H9 (cell line): Measurements from ENCODE around the gene DHX38. TPM values are rescaled to one million over a fixed set of nuclear protein-coding genes. Genes with fewer than 3 reads are reported as not detected.

Experiments used
- DNase-seq: peaks from one replicate; pipeline ENCODE4 v3.0.0-alpha.2; 2017
- H2AFZ ChIP-seq: one replicate; pipeline ENCODE4 v1.6.1; 2013; ENCODE audit warnings: mild to moderate bottlenecking, low read length, control low read depth, moderate library complexity
- H2AK5ac ChIP-seq: 2 replicates; pipeline ENCODE4 v1.6.1; 2013; ENCODE audit warnings: low read length, control low read depth, mixed read lengths; ENCODE audit not compliant: insufficient read length
- H2BK120ac ChIP-seq: one replicate; pipeline ENCODE4 v1.6.1; 2013; ENCODE audit warnings: low read depth, mild to moderate bottlenecking, low read length, control low read depth, inconsistent platforms; ENCODE audit not compliant: poor library complexity, severe bottlenecking
- H2BK12ac ChIP-seq: 2 replicates; pipeline ENCODE4 v1.6.1; 2013; ENCODE audit warnings: low read length, control low read depth, mixed read lengths, low read depth; ENCODE audit not compliant: insufficient read length
- H2BK15ac ChIP-seq: 2 replicates; pipeline ENCODE4 v1.6.1; 2013; ENCODE audit warnings: low read depth, low read length, control low read depth
- H2BK20ac ChIP-seq: one replicate; pipeline ENCODE4 v1.6.1; 2013; ENCODE audit warnings: low read depth, mild to moderate bottlenecking, low read length, control low read depth, inconsistent platforms; ENCODE audit not compliant: poor library complexity, severe bottlenecking
- H2BK5ac ChIP-seq: 2 replicates; pipeline ENCODE4 v1.6.1; 2013; ENCODE audit warnings: low read length, control low read depth, mixed read lengths; ENCODE audit not compliant: insufficient read length
- H3K14ac ChIP-seq: 2 replicates; pipeline ENCODE4 v1.6.1; 2013; ENCODE audit warnings: low read length, control low read depth; ENCODE audit not compliant: insufficient read depth
- H3K18ac ChIP-seq: 2 replicates; pipeline ENCODE4 v1.6.1; 2013; ENCODE audit warnings: low read depth, mild to moderate bottlenecking, mixed read lengths, low read length, control low read depth; ENCODE audit not compliant: insufficient read length
- H3K23ac ChIP-seq: 2 replicates; pipeline ENCODE4 v1.6.1; 2013; ENCODE audit warnings: low read length, control low read depth, mixed read lengths, low read depth; ENCODE audit not compliant: insufficient read length
- H3K23me2 ChIP-seq: 2 replicates; pipeline ENCODE4 v1.6.1; 2013; ENCODE audit warnings: low read depth, mild to moderate bottlenecking, mixed read lengths, low read length, control low read depth; ENCODE audit not compliant: insufficient read length, poor library complexity, severe bottlenecking
- H3K27ac ChIP-seq: 2 replicates; pipeline ENCODE4 v1.5.1; 2013; ENCODE audit warnings: low read length, control low read depth, mixed read lengths, low read depth; ENCODE audit not compliant: insufficient read length
- H3K27me3 ChIP-seq: 2 replicates; pipeline ENCODE4 v1.6.1; 2013; ENCODE audit warnings: low read length, control low read depth, inconsistent platforms; ENCODE audit not compliant: insufficient read depth
- H3K4ac ChIP-seq: 2 replicates; pipeline ENCODE4 v1.6.1; 2013; ENCODE audit warnings: low read depth, mild to moderate bottlenecking, control low read depth, inconsistent platforms, low read length, moderate library complexity
- H3K4me1 ChIP-seq: 2 replicates; pipeline ENCODE4 v1.6.1; 2013; ENCODE audit warnings: low read length, control low read depth, inconsistent platforms; ENCODE audit not compliant: insufficient read depth
- H3K4me2 ChIP-seq: 2 replicates; pipeline ENCODE4 v1.6.1; 2013; ENCODE audit warnings: low read length, control low read depth, mixed read lengths; ENCODE audit not compliant: insufficient read length, insufficient read depth
- H3K56ac ChIP-seq: 2 replicates; pipeline ENCODE4 v1.6.1; 2013; ENCODE audit warnings: low read depth, mild to moderate bottlenecking, mixed read lengths, low read length, control low read depth; ENCODE audit not compliant: insufficient read length
- H3K79me1 ChIP-seq: 2 replicates; pipeline ENCODE4 v1.6.1; 2013; ENCODE audit warnings: low read depth, mild to moderate bottlenecking, moderate library complexity, low read length, control low read depth, inconsistent platforms; ENCODE audit not compliant: insufficient read depth, poor library complexity, severe bottlenecking
- H3K79me2 ChIP-seq: 2 replicates; pipeline ENCODE4 v1.6.1; 2013; ENCODE audit warnings: low read length, control low read depth, inconsistent platforms; ENCODE audit not compliant: insufficient read depth
- H3K9ac ChIP-seq: 2 replicates; pipeline ENCODE4 v1.6.1; 2013; ENCODE audit warnings: low read length, control low read depth, mixed read lengths; ENCODE audit not compliant: insufficient read length; ENCODE audit errors: extremely low read depth
- H3K9me3 ChIP-seq: one replicate; pipeline ENCODE4 v1.6.1; 2013; ENCODE audit warnings: low read depth, low read length, inconsistent platforms; ENCODE audit not compliant: control insufficient read depth
- H3T11ph ChIP-seq: one replicate; pipeline ENCODE4 v1.6.1; 2013; ENCODE audit warnings: mild to moderate bottlenecking, low read length, control low read depth, inconsistent platforms
- H4K20me1 ChIP-seq: one replicate; pipeline ENCODE4 v1.6.1; 2013; ENCODE audit not compliant: control insufficient read depth, insufficient read length, insufficient read depth
- H4K5ac ChIP-seq: 2 replicates; pipeline ENCODE4 v1.6.1; 2013; ENCODE audit warnings: low read depth, mild to moderate bottlenecking, mixed read lengths, low read length, control low read depth; ENCODE audit not compliant: insufficient read length
- H4K8ac ChIP-seq: replicated peaks from 2 replicates; pipeline ENCODE4 v1.6.1; 2013; ENCODE audit warnings: low read length, control low read depth, mixed read lengths, low read depth; ENCODE audit not compliant: insufficient read length
- H4K91ac ChIP-seq: 2 replicates; pipeline ENCODE4 v1.6.1; 2013; ENCODE audit warnings: low read depth, mild to moderate bottlenecking, moderate library complexity, mixed read lengths, low read length, control low read depth; ENCODE audit not compliant: insufficient read length
- H3K27ac Mint-ChIP-seq, 3 experiments: 2 replicates in 2 of 3; 3 replicates in 1 of 3; pipeline ENCODE4 v1.8.0; 2020 to 2021; ENCODE audit warnings: mixed read lengths in 3 of 3, mild to moderate bottlenecking in 1 of 3, moderate library complexity in 1 of 3
- H3K27me3 Mint-ChIP-seq: 2 replicates; pipeline ENCODE4 v1.8.0; 2021; ENCODE audit warnings: low read depth, mild to moderate bottlenecking, moderate library complexity, mixed read lengths
- H3K36me3 Mint-ChIP-seq, 3 experiments: 2 replicates in 2 of 3; 3 replicates in 1 of 3; pipeline ENCODE4 v1.8.0; 2020 to 2021; ENCODE audit warnings: low read depth in 3 of 3, mixed read lengths in 3 of 3; ENCODE audit not compliant: insufficient read depth in 1 of 3
- H3K4me1 Mint-ChIP-seq, 2 experiments: 2 replicates each; pipeline ENCODE4 v1.8.0; 2020; ENCODE audit warnings: mixed read lengths in 2 of 2
- H3K4me3 Mint-ChIP-seq, 2 experiments: 2 replicates in 1 of 2; 3 replicates in 1 of 2; pipeline ENCODE4 v1.8.0; 2020 to 2021; ENCODE audit warnings: mild to moderate bottlenecking in 2 of 2, mixed read lengths in 2 of 2, moderate library complexity in 1 of 2
- H3K9me3 Mint-ChIP-seq, 2 experiments: 2 replicates in 1 of 2; 3 replicates in 1 of 2; pipeline ENCODE4 v1.8.0; 2020; ENCODE audit warnings: mild to moderate bottlenecking in 2 of 2, mixed read lengths in 2 of 2, moderate library complexity in 1 of 2
- WGBS: extraction: QIAGEN DNeasy Blood & Tissue Kit; methylation state at CpG from one replicate; pipeline ENCODE4 v1.1.7; 2013; ENCODE audit warnings: missing lambda C conversion rate, low lambda C conversion rate, mixed read lengths; ENCODE audit not compliant: insufficient read length; ENCODE audit errors: extremely low coverage; 5-methylcytosine and 5-hydroxymethylcytosine counted together
- total RNA-seq: library from RNA; stranded (reverse); gene quantifications from 2 replicates; pipeline ENCODE4 v1.2.1, GENCODE V29; 2021
- TF ChIP-seq, protein P1 (sequence below): fragments of 200-600 bp; sonication (generic); conservative IDR thresholded peaks from 3 replicates; pipeline ENCODE4 v1.8.0; 2021; ENCODE audit warnings: antibody characterized with exemption, mild to moderate bottlenecking

Gene DHX38
- total RNA-seq, 1 experiment from 2014 or later, result 60.5 TPM

DNA sequence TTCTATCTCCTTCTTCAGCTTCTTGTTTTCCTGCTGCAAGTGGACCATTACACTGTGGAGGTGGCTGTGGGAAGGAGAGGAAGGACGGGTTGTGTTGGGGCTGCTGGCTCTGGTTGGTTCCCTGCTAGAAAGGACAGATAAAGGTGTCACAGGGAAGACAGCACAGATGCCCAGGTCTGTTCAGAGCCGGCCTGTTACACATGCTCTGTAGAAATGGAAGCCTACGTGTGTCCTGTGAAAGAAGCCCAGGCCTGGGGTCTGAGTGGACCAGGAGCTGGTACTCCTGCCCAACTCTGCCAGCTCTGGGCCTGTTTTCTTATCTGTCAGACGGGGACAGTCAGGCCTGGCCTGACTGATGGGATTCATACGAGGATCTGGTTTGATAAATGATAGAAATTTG is 26.4 kb downstream of the DHX38 start:
- Histone ChIP-seq H3K27me3 (no peaks in the 10 kb centered on the region), H2BK5ac (no peak overlapping the region), H3K23me2 (no peaks in the 10 kb centered on the region), H3K79me1 (no peaks in the 10 kb centered on the region), H4K91ac (no peak overlapping the region), H3K27ac (no peak overlapping the region), H3K23ac (no peak overlapping the region), H3K9ac (no peak overlapping the region), H3K9me3 (no peaks in the 10 kb centered on the region), H3T11ph (no peak overlapping the region), H3K4ac (no peak overlapping the region), H2BK120ac (no peak overlapping the region), H4K8ac (no peak overlapping the region), H3K4me2 (no peak overlapping the region), H4K20me1 (no peaks in the 10 kb centered on the region), H3K4me1 (no peaks in the 10 kb centered on the region), H2AFZ (no peak overlapping the region), H3K79me2 (no peaks in the 10 kb centered on the region), H3K56ac (no peak overlapping the region), H4K5ac (no peak overlapping the region), H2BK15ac (no peak overlapping the region), H2BK20ac (no peak overlapping the region), H3K18ac (no peak overlapping the region), H2AK5ac (no peak overlapping the region), H2BK12ac (no peak overlapping the region), H3K14ac (no peak overlapping the region; the same call in 1 of the 2 replicates)
- H3K4me3 Mint-ChIP-seq, result no peak overlapping the region
- H3K4me1 Mint-ChIP-seq, result peaks cover 1% of the 10 kb centered on the region in 2 experiments
- TF ChIP-seq, protein P1, sequence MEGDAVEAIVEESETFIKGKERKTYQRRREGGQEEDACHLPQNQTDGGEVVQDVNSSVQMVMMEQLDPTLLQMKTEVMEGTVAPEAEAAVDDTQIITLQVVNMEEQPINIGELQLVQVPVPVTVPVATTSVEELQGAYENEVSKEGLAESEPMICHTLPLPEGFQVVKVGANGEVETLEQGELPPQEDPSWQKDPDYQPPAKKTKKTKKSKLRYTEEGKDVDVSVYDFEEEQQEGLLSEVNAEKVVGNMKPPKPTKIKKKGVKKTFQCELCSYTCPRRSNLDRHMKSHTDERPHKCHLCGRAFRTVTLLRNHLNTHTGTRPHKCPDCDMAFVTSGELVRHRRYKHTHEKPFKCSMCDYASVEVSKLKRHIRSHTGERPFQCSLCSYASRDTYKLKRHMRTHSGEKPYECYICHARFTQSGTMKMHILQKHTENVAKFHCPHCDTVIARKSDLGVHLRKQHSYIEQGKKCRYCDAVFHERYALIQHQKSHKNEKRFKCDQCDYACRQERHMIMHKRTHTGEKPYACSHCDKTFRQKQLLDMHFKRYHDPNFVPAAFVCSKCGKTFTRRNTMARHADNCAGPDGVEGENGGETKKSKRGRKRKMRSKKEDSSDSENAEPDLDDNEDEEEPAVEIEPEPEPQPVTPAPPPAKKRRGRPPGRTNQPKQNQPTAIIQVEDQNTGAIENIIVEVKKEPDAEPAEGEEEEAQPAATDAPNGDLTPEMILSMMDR, result no peak
- DNase-seq, result no peak
- H3K27me3 Mint-ChIP-seq, result no peaks in the 10 kb centered on the region
- no CpG with 5 or more reads among the region's 5 CpGs for WGBS
- no peaks in the 10 kb centered on the region; a peak in 1 of 7 replicates for H3K36me3 Mint-ChIP-seq
- no peaks in the 10 kb centered on the region for H3K9me3 Mint-ChIP-seq
- no peak overlapping the region for H3K27ac Mint-ChIP-seq
